ENCODE data around the gene DHRS4L2.
"Not testable (repeated sequence)": the region's sequence is repeated elsewhere in the genome, so short reads cannot be mapped to it uniquely, and the experiment has no call there.

DNA sequence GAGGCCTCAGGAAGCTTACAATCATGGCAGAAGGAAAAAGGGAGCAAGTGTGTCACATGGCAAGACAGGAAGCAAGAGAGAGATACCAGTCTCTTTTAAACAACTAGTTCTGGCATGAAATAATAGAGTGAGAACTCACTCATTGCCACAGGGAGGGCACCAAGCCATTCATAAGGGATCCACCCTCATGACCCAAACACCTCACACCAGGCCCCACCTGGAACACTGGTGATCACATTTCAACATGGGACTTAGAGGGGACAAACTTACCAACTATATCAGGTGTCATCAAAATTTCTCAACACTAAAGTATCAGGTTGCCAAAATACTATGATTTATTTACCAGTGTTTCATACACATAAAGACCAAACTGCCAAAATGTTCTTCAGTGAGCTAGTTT, 7.3 kb downstream of the DHRS4L2 start:
- not testable (repeated sequence) for TF ChIP-seq YY1 (IDR thresholded peaks at IDR 0.05; ENCODE audit: insufficient read depth, insufficient read length); SUZ12 (IDR thresholded peaks at IDR 0.05; ENCODE audit: extremely low read depth, insufficient read depth, insufficient read length); ZNF274 (IDR thresholded peaks at IDR 0.05; ENCODE audit: low read depth, low read length)
